ENCODE data around the gene NCKAP5. TPM values are rescaled to one million over a fixed set of nuclear protein-coding genes. Genes with fewer than 3 reads are reported as not detected.

NCKAP5 gene
- total RNA-seq, 1 donor from 2014 or later = 7.7 TPM

DNA sequence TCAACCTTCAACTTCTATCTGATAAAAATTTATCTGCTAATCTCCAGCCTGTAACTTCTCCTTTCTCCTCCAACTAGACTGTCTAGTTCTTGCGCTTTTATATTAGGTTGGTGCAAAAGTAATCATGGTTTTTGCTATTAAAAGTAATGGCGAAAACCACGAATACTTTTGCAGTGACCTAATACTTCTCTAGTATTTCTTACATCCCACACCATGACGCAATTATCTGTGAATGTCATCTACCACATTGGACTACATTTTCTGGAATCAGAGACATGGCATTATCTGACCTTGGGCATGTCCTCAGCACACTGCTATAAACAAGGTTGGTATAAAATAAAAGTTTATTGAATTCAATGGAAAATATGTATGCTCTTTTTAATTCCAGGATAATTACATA is 528.1 kb downstream of the NCKAP5 start:
- peaks cover 12% of the 10 kb centered on the region for H3K9me3 Mint-ChIP-seq
- DNase-seq (ENCODE audit: extremely low spot score, unreplicated experiment) = no peak
- H3K27me3 Mint-ChIP-seq = no peaks in the 10 kb centered on the region
- no peak overlapping the region for H3K27ac Mint-ChIP-seq
- no peaks in the 10 kb centered on the region for H3K36me3 Mint-ChIP-seq
- H3K4me3 Mint-ChIP-seq = no peak overlapping the region
- TF ChIP-seq, protein P1, sequence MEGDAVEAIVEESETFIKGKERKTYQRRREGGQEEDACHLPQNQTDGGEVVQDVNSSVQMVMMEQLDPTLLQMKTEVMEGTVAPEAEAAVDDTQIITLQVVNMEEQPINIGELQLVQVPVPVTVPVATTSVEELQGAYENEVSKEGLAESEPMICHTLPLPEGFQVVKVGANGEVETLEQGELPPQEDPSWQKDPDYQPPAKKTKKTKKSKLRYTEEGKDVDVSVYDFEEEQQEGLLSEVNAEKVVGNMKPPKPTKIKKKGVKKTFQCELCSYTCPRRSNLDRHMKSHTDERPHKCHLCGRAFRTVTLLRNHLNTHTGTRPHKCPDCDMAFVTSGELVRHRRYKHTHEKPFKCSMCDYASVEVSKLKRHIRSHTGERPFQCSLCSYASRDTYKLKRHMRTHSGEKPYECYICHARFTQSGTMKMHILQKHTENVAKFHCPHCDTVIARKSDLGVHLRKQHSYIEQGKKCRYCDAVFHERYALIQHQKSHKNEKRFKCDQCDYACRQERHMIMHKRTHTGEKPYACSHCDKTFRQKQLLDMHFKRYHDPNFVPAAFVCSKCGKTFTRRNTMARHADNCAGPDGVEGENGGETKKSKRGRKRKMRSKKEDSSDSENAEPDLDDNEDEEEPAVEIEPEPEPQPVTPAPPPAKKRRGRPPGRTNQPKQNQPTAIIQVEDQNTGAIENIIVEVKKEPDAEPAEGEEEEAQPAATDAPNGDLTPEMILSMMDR (conservative IDR thresholded peaks at IDR 0.05) = no peak
- H3K4me1 Mint-ChIP-seq (ENCODE audit: unreplicated experiment) = no peaks in the 10 kb centered on the region

DNA sequence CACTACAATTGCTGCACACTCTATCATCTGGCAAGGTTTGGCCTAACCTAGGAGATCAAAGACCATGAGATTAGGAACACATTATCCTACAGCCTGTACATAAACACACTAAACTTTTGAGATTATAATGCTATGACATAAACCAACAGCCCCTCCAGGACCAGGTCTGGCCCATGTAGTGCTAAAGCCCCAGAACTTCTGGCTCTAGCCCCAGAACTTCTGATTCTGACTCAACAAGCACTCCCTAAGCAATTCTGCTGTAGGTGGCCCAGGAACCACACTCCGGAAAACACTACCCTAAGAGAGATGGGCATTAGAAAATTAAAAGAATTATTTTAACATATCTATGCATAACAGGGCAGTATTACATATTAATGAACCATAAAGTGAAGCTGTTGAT is 528.7 kb downstream of the NCKAP5 start:
- H3K27ac Mint-ChIP-seq = no peak overlapping the region
- H3K27me3 Mint-ChIP-seq = no peaks in the 10 kb centered on the region
- H3K36me3 Mint-ChIP-seq = no peaks in the 10 kb centered on the region
- TF ChIP-seq, protein P1 (conservative IDR thresholded peaks at IDR 0.05) = no peak
- no peak overlapping the region for H3K4me3 Mint-ChIP-seq
- H3K4me1 Mint-ChIP-seq (ENCODE audit: unreplicated experiment) = no peaks in the 10 kb centered on the region
- H3K9me3 Mint-ChIP-seq = peaks cover 12% of the 10 kb centered on the region
- no peak for DNase-seq (ENCODE audit: extremely low spot score, unreplicated experiment)

DNA sequence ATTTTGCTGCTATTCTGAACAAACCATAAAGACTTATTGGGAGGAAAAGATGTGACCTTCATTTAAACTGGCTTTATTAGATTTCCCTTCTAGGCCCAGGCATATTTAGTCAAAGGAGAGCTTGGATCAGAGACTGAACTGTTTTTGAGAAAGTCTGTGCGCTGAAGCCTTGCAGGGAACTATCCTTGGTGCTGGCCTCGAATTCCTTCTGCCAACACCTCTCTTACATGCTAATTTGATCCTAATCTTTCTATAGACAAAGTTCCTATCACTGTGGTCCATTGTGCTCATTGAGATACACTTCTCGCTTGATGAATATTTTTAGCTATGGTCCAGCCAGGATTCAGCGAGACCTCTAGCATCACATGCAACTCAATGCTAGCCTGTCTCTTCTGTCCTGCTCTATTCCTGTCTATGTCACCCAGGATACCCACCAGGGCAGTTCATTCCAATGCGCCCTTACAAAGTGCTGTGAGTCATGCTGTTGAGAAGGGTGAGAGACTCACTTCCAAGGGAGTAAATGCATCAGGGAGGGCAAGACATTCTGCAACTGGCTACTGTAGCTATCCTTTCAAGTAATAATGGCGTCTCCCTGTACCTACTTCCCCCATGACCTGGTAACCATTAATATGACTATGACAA is 541.6 kb downstream of the NCKAP5 start:
- DNase-seq (ENCODE audit: extremely low spot score, unreplicated experiment) = no peak
- H3K4me1 Mint-ChIP-seq (ENCODE audit: unreplicated experiment) = no peaks in the 10 kb centered on the region
- no peak overlapping the region for H3K27ac Mint-ChIP-seq
- no peaks in the 10 kb centered on the region for H3K27me3 Mint-ChIP-seq
- TF ChIP-seq, protein P1 (conservative IDR thresholded peaks at IDR 0.05) = no peak
- no peaks in the 10 kb centered on the region for H3K36me3 Mint-ChIP-seq
- H3K9me3 Mint-ChIP-seq = no peaks in the 10 kb centered on the region
- no peak overlapping the region for H3K4me3 Mint-ChIP-seq

DNA sequence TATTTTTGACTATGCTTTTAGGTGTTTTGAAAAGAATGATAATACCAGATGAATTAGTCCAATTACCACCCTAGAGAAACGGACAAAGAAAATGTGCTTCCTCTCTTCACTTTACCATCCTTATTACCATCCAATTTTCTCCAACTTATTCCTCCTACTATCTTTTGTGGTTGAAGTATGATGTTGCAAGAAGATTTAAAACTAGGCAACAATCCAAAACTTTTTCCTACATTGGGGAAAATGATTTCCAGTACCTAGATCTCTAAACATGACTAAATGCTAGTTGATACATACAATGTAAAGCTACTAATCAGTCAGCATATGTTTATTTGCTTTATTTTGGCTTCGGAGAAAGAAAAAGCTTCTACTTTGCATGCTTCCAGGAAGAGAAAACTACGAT is 543.3 kb downstream of the NCKAP5 start:
- TF ChIP-seq, protein P1 (conservative IDR thresholded peaks at IDR 0.05) = no peak
- H3K27me3 Mint-ChIP-seq = no peaks in the 10 kb centered on the region
- no peaks in the 10 kb centered on the region for H3K36me3 Mint-ChIP-seq
- H3K27ac Mint-ChIP-seq = no peak overlapping the region
- no peaks in the 10 kb centered on the region for H3K4me1 Mint-ChIP-seq (ENCODE audit: unreplicated experiment)
- H3K4me3 Mint-ChIP-seq = no peak overlapping the region
- no peak for DNase-seq (ENCODE audit: extremely low spot score, unreplicated experiment)
- no peaks in the 10 kb centered on the region for H3K9me3 Mint-ChIP-seq

DNA sequence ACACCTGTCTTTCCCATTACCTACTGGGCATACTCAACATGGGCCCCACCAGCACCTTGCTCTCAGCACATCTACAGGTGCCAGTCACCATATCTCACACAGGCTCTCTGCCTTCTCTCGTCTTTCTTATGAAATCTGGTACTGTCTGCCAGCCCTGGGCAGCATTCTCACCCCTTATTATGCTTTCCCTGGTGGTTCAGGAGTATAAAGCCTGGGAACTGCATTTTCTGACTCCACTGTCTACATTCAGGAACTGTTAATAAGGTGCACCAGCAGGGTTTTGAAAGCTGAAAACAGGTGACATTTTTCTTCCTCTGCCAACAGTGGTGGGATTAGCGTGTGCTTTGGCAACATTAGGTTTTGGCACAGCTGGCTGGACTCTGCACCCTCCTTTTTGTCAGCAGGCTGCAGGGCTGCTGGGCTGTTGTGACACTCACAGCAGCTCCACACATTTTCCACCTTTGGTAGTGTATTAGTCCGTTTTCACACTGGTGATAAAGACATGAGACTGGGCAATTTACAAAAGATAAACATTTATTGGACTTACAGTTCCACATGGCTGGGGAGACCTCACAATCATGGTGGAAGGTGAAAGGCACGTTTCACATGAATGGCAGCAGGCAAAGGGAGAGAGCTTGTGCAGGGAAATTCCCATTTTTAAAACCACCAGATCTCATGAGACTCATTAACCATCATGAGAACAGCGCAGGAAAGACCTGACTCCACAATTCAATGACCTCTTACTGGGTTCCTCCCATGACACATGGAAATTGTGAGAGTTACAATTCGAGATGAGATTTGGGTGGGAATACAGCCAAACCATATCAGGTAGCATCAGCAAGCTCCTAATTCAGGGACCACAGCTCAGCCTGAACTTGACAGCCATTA is 555.2 kb downstream of the NCKAP5 start:
- no peaks in the 10 kb centered on the region for H3K9me3 Mint-ChIP-seq
- DNase-seq (ENCODE audit: extremely low spot score, unreplicated experiment) = no peak
- no peak overlapping the region for H3K27ac Mint-ChIP-seq
- peaks cover 4% of the 10 kb centered on the region for H3K27me3 Mint-ChIP-seq
- H3K4me1 Mint-ChIP-seq (ENCODE audit: unreplicated experiment) = no peaks in the 10 kb centered on the region
- H3K36me3 Mint-ChIP-seq = no peaks in the 10 kb centered on the region
- H3K4me3 Mint-ChIP-seq = no peak overlapping the region
- TF ChIP-seq, protein P1 (conservative IDR thresholded peaks at IDR 0.05) = no peak
